ENCODE data around the gene POU5F1.

POU5F1 gene

DNA sequence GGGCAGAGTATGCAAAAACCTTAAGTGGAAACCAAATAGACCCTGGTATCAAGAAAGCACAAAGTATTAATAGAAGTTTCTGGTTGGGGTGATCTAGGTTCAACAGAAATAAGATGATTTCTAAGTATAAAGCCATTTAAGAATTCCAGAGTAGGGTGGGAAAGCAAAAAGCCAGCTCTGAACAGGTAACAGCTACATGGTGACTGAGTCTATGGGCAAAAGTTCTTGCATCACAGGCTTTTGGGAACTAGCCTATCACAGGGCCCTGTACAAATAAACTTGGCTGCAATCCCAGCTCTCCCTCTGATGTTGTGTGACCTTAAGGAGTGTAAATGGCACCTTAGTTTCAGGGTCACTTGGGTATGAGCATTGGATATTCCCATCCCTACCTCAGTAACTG lies 6.6 kb downstream of the POU5F1 start:
- Histone ChIP-seq H2BK15ac (replicated peaks; ENCODE audit: low read depth) (no peak overlapping the region), H3K23ac (ENCODE audit: low read length) (no peak overlapping the region), H3K4me2 (ENCODE audit: low read length) (no peak overlapping the region), H3K27ac (ENCODE audit: low read depth, low read length) (no peak overlapping the region), H3K18ac (ENCODE audit: low read length) (no peak overlapping the region), H3K56ac (ENCODE audit: low read length) (no peak overlapping the region), H3K9ac (ENCODE audit: low read length) (no peak overlapping the region), H3K36me3 (ENCODE audit: control insufficient read depth, insufficient read depth, low read length) (peaks cover 5% of the 10 kb centered on the region), H2BK120ac (ENCODE audit: low read depth, low read length) (no peak overlapping the region), H3K79me2 (ENCODE audit: control insufficient read depth, insufficient read depth, low read length) (peaks cover 27% of the 10 kb centered on the region), H4K8ac (ENCODE audit: low read depth, low read length) (no peak overlapping the region), H3K4ac (ENCODE audit: low read depth, low read length) (no peak overlapping the region), H3K79me1 (ENCODE audit: low read length) (peaks cover 4% of the 10 kb centered on the region), H3K27me3 (ENCODE audit: insufficient read depth, low read length, poor library complexity) (no peaks in the 10 kb centered on the region), H2BK5ac (ENCODE audit: low read length) (no peak overlapping the region), H4K5ac (ENCODE audit: low read length) (no peak overlapping the region), H2AK5ac (ENCODE audit: low read length) (no peak overlapping the region), H3K4me1 (ENCODE audit: control insufficient read depth, low read depth, low read length) (peaks cover 5% of the 10 kb centered on the region), H3K4me3 (ENCODE audit: low read length) (no peak overlapping the region)
- no peak for DNase-seq

DNA sequence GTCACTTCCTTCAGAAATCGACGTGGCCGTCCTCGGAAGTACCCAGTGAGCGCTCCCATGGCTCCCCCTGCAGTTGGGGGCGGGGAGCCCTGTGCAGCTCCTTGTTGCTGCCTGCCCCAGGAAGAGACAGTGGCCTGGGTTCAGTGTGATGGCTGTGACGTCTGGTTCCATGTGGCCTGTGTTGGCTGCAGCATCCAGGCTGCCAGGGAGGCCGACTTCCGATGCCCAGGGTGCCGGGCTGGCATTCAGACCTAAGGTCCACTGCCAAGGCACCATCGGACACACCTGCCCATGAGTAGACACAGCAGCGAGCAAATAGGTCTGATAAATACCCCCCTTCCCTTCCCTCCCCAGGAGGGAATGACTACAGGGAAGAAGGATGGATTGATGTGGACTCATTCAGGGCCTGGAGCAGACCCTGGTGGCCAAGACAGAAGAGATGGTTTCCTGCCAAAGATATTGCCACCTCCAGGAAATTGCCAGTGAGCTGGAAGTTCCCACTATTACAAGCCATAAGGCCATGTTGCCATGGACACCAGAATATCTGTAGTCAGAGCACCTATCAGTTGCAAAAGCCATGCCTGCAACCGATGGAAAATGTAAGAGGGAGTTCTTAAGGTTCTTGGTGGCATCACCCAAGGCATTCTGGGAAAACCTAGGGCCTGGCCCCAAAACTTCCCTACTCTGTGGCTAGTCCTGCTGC lies 7.9 kb downstream of the POU5F1 start:
- H2BK5ac ChIP-seq (ENCODE audit: low read length) = no peak overlapping the region
- peaks cover 5% of the 10 kb centered on the region for H3K36me3 ChIP-seq (ENCODE audit: control insufficient read depth, insufficient read depth, low read length)
- H3K23ac ChIP-seq (ENCODE audit: low read length) = no peak overlapping the region
- no peak overlapping the region for H3K4me3 ChIP-seq (ENCODE audit: low read length)
- H4K5ac ChIP-seq (ENCODE audit: low read length) = no peak overlapping the region
- H3K4me1 ChIP-seq (ENCODE audit: control insufficient read depth, low read depth, low read length) = peaks cover 3% of the 10 kb centered on the region
- H2BK15ac ChIP-seq (replicated peaks; ENCODE audit: low read depth) = no peak overlapping the region
- WGBS (ENCODE audit: extremely low coverage, insufficient coverage, low lambda C conversion rate) = no CpG with 5 or more reads among the region's 13 CpGs
- no peak overlapping the region for H4K8ac ChIP-seq (ENCODE audit: low read depth, low read length)
- no peak overlapping the region for H3K56ac ChIP-seq (ENCODE audit: low read length)
- peaks cover 4% of the 10 kb centered on the region for H3K79me1 ChIP-seq (ENCODE audit: low read length)
- peak; percentile 53 for DNase-seq
- H2AK5ac ChIP-seq (ENCODE audit: low read length) = no peak overlapping the region
- H3K27ac ChIP-seq (ENCODE audit: low read depth, low read length) = no peak overlapping the region
- no peaks in the 10 kb centered on the region for H3K27me3 ChIP-seq (ENCODE audit: insufficient read depth, low read length, poor library complexity)
- H3K79me2 ChIP-seq (ENCODE audit: control insufficient read depth, insufficient read depth, low read length) = peaks cover 14% of the 10 kb centered on the region
- no peak overlapping the region for H3K4me2 ChIP-seq (ENCODE audit: low read length)
- H2BK120ac ChIP-seq (ENCODE audit: low read depth, low read length) = no peak overlapping the region
- no peak overlapping the region for H3K18ac ChIP-seq (ENCODE audit: low read length)
- H3K9ac ChIP-seq (ENCODE audit: low read length) = no peak overlapping the region
- no peak overlapping the region for H3K4ac ChIP-seq (ENCODE audit: low read depth, low read length)

DNA sequence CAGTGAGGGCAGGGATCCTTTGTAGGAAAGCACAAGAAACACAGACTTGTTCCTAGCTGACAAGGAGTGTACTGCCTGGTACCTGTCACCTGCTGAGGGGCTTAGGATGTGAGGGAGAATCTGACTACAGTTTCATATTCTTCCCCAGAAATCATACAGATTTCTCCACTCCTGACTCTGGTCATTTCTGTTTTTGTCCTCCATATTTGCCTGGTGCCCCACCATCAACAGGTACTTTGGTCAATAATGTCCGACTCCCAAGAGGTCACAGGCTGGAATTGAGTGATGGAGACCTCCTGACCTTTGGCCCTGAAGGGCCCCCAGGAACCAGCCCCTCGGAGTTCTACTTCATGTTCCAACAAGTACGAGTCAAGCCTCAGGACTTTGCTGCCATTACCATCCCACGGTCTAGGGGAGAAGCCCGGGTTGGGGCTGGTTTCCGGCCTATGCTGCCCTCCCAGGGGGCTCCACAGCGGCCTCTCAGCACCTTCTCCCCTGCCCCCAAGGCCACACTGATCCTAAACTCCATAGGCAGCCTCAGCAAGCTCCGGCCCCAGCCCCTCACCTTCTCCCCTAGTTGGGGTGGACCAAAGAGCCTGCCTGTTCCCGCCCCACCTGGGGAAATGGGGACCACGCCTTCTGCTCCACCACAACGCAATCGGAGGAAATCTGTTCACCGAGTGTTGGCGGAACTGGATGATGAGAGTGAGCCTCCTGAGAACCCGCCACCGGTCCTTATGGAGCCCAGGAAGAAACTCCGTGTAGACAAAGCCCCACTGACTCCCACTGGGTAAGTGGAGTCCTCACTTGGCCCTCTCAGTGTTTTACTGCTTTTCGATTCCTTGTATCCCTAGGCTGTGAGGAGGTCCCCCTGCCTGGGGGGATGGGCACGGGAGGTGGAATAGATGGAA lies 9.0 kb downstream of the POU5F1 start:
- no peak overlapping the region for H2BK5ac ChIP-seq (ENCODE audit: low read length)
- no peak overlapping the region for H3K23ac ChIP-seq (ENCODE audit: low read length)
- no peak overlapping the region for H2BK120ac ChIP-seq (ENCODE audit: low read depth, low read length)
- peaks cover 5% of the 10 kb centered on the region for H3K36me3 ChIP-seq (ENCODE audit: control insufficient read depth, insufficient read depth, low read length)
- no peak overlapping the region for H4K5ac ChIP-seq (ENCODE audit: low read length)
- no peak overlapping the region for H3K4me2 ChIP-seq (ENCODE audit: low read length)
- H3K4ac ChIP-seq (ENCODE audit: low read depth, low read length) = no peak overlapping the region
- no peak overlapping the region for H3K4me3 ChIP-seq (ENCODE audit: low read length)
- H3K79me1 ChIP-seq (ENCODE audit: low read length) = peaks cover 7% of the 10 kb centered on the region
- H3K9ac ChIP-seq (ENCODE audit: low read length) = no peak overlapping the region
- H3K4me1 ChIP-seq (ENCODE audit: control insufficient read depth, low read depth, low read length) = peaks cover 7% of the 10 kb centered on the region
- no peak for DNase-seq
- no peak overlapping the region for H4K8ac ChIP-seq (ENCODE audit: low read depth, low read length)
- no peak overlapping the region for H2AK5ac ChIP-seq (ENCODE audit: low read length)
- peaks cover 6% of the 10 kb centered on the region for H3K79me2 ChIP-seq (ENCODE audit: control insufficient read depth, insufficient read depth, low read length)
- no peak overlapping the region for H3K56ac ChIP-seq (ENCODE audit: low read length)
- no peaks in the 10 kb centered on the region for H3K27me3 ChIP-seq (ENCODE audit: insufficient read depth, low read length, poor library complexity)
- no peak overlapping the region for H2BK15ac ChIP-seq (replicated peaks; ENCODE audit: low read depth)
- H3K18ac ChIP-seq (ENCODE audit: low read length) = no peak overlapping the region
- no CpG with 5 or more reads among the region's 19 CpGs for WGBS (ENCODE audit: extremely low coverage, insufficient coverage, low lambda C conversion rate)
- no peak overlapping the region for H3K27ac ChIP-seq (ENCODE audit: low read depth, low read length)

DNA sequence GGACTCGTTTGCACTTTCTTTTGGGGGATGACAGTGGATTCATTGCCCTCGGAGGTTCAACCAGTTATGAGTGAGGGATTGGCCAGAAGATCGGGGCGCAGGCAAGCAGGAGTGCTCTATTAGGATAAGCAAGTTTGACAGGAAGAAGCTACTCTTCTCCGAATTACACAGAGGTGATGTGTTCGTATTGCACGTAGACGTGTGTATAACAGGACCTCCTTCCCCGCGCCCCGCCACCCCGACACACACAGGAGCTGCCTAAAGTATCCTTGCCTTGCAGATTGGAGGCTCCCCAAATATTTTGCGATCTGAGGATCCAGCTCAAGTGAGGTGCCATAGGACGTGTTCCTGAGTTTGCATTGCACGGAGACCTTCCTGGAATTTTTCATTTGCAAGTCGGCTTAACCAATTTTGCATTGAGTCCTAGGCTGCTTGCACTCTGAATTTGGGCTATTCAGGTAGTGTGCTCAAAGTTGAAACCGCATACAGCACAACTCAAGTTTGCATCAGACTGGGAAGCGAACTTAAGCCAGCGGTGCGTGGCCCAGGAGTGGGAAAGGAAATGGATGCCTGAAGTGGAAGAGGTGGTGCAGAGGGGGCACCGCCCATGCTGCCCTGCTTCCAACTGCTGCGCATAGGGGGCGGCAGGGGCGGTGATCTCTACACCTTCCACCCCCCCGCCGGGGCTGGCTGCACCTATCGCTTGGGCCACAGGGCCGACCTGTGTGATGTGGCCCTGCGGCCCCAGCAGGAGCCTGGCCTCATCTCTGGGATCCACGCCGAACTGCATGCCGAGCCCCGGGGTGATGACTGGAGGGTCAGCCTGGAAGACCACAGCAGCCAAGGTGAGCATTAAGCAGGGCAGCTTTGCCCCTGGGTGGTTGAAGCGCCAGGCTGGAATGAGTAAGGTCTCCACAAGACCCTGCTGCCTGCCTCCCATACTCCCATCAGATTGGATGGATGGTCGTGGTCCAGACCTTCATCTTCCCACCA lies 11.3 kb downstream of the POU5F1 start:
- no peak overlapping the region for H2BK5ac ChIP-seq (ENCODE audit: low read length)
- peaks cover 3% of the 10 kb centered on the region for H3K36me3 ChIP-seq (ENCODE audit: control insufficient read depth, insufficient read depth, low read length)
- H3K27ac ChIP-seq (ENCODE audit: low read depth, low read length) = no peak overlapping the region
- no peak overlapping the region for H4K5ac ChIP-seq (ENCODE audit: low read length)
- H3K23ac ChIP-seq (ENCODE audit: low read length) = peak overlapping the region; percentile 85
- H3K4me3 ChIP-seq (ENCODE audit: low read length) = peak overlapping the region; percentile 85
- H3K4me1 ChIP-seq (ENCODE audit: control insufficient read depth, low read depth, low read length) = peaks cover 7% of the 10 kb centered on the region
- no CpG with 5 or more reads among the region's 35 CpGs for WGBS (ENCODE audit: extremely low coverage, insufficient coverage, low lambda C conversion rate)
- no peak overlapping the region for H2AK5ac ChIP-seq (ENCODE audit: low read length)
- H2BK15ac ChIP-seq (replicated peaks; ENCODE audit: low read depth) = no peak overlapping the region
- no peak overlapping the region for H2BK120ac ChIP-seq (ENCODE audit: low read depth, low read length)
- H3K4ac ChIP-seq (ENCODE audit: low read depth, low read length) = no peak overlapping the region
- H3K9ac ChIP-seq (ENCODE audit: low read length) = peak overlapping the region; percentile 87
- DNase-seq = peak; percentile 72
- H3K27me3 ChIP-seq (ENCODE audit: insufficient read depth, low read length, poor library complexity) = no peaks in the 10 kb centered on the region
- H3K79me2 ChIP-seq (ENCODE audit: control insufficient read depth, insufficient read depth, low read length) = no peaks in the 10 kb centered on the region
- no peak overlapping the region for H3K18ac ChIP-seq (ENCODE audit: low read length)
- H3K4me2 ChIP-seq (ENCODE audit: low read length) = peak overlapping the region; percentile 97
- H4K8ac ChIP-seq (ENCODE audit: low read depth, low read length) = no peak overlapping the region
- H3K79me1 ChIP-seq (ENCODE audit: low read length) = peaks cover 7% of the 10 kb centered on the region
- H3K56ac ChIP-seq (ENCODE audit: low read length) = peak overlapping the region; percentile 90

DNA sequence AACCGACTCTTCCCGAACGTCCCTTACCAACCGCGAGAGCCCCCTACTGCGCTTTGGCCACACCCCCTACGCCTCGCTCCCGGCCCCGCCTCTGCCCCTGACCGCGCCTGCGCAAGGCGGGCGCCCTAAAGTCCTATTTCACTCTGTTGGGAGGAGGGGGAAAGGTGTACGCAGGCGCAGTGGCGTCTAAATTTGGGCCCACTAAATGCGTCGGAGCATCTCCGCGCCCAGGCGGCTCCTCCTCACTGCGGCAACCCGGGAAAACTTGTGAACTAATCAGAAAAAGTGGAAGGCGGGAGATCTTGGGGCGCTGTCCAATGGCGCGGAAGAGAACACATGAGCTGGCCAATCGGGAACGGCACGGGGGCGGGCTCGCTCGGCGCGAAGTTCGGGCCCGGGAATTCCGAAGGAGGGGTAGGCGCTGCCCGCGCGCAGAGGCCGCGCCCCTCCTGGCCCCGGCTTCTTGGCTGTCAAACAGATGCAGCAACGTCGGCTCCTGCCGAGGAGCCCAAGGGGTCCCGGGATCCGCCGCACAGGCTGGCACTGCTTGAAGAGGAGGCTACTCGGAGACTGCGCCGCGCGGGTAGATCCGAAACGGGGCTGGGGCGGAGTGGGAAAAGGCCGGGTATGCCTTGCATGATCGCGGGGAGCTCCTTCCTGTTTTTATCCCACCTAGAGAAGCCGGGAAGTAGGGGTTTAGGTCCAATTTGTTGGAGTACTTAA lies 12.2 kb downstream of the POU5F1 start, which contains the start of gene TCF19:
TSS of gene TCF19 (plus strand) at position 450 of the 723 bp plus-strand sequence. CDS start 881 bp downstream, outside the sequence.
- H3K36me3 ChIP-seq (ENCODE audit: control insufficient read depth, insufficient read depth, low read length) = peaks cover 3% of the 10 kb centered on the region
- WGBS (ENCODE audit: extremely low coverage, insufficient coverage, low lambda C conversion rate) = no CpG with 5 or more reads among the region's 65 CpGs
- no peaks in the 10 kb centered on the region for H3K79me2 ChIP-seq (ENCODE audit: control insufficient read depth, insufficient read depth, low read length)

More for the DNA sequence above, 12.2 kb downstream of the POU5F1 start, which contains the start of gene TCF19:
- Histone ChIP-seq H2BK5ac (ENCODE audit: low read length) (no peak within 1 kb of the TSS), H4K5ac (ENCODE audit: low read length) (no peak within 1 kb of the TSS), H2AK5ac (ENCODE audit: low read length) (peak within 1 kb of the TSS; percentile 47), H3K27me3 (ENCODE audit: insufficient read depth, low read length, poor library complexity) (no peaks in the 10 kb centered on the region), H3K18ac (ENCODE audit: low read length) (peak within 1 kb of the TSS; percentile 95), H3K79me1 (ENCODE audit: low read length) (peaks cover 7% of the 10 kb centered on the region), H3K4me3 (ENCODE audit: low read length) (peak within 1 kb of the TSS; percentile 85), H2BK15ac (replicated peaks; ENCODE audit: low read depth) (no peak within 1 kb of the TSS), H3K23ac (ENCODE audit: low read length) (no peak within 1 kb of the TSS), H3K9ac (ENCODE audit: low read length) (peak within 1 kb of the TSS; percentile 91), H3K27ac (ENCODE audit: low read depth, low read length) (peak within 1 kb of the TSS; percentile 83), H3K56ac (ENCODE audit: low read length) (peak within 1 kb of the TSS; percentile 97), H2BK120ac (ENCODE audit: low read depth, low read length) (no peak within 1 kb of the TSS), H3K4me1 (ENCODE audit: control insufficient read depth, low read depth, low read length) (peaks cover 7% of the 10 kb centered on the region), H3K4me2 (ENCODE audit: low read length) (peak within 1 kb of the TSS; percentile 97), H3K4ac (ENCODE audit: low read depth, low read length) (peak within 1 kb of the TSS; percentile 90), H4K8ac (ENCODE audit: low read depth, low read length) (no peak within 1 kb of the TSS)
- DNase-seq = peak; percentile 100

Measured in mesendoderm (in vitro differentiated cells).